ENCODE data around the gene MS4A1. TPM values are rescaled to one million over a fixed set of nuclear protein-coding genes. Genes with fewer than 3 reads are reported as not detected.

Gene MS4A1
- total RNA-seq, 1 experiment from 2014 or later: not detected

GRCh38 chr11:60515144-60515855, 59.7 kb downstream of the MS4A1 start, which contains the start of gene MS4A13:
Gene MS4A13, plus strand, starts transcription at chr11:60515392. Its CDS starts 2,692 bp downstream, at chr11:60518084.
- Histone ChIP-seq H3K4me3 (ENCODE audit: insufficient read depth, low read depth, low read length) (no peak within 1 kb of the TSS), H3K27me3 (ENCODE audit: control insufficient read depth, insufficient read depth, low read length) (no peaks in the 10 kb centered on the region), H3K36me3 (replicated peaks; ENCODE audit: control insufficient read depth, insufficient read depth, low read length) (no peaks in the 10 kb centered on the region)
- DNase-seq: no peak

Other genes starting within 250 kb of the MS4A1 start
- gene MS4A4E, start 212.7 kb upstream of the MS4A1 start, total RNA-seq (2014; rRNA removed; shearing (Covaris generic)): not detected in 2 replicates
- gene MS4A4A, start 175.2 kb upstream of the MS4A1 start, total RNA-seq (2014; rRNA removed; shearing (Covaris generic)): not detected in 2 replicates
- not detected in 2 replicates for gene MS4A6E, start 128.6 kb upstream of the MS4A1 start, total RNA-seq (2014; rRNA removed; shearing (Covaris generic))
- not detected in 2 replicates for gene MS4A7, start 77.3 kb upstream of the MS4A1 start, total RNA-seq (2014; rRNA removed; shearing (Covaris generic))
- gene MS4A14, start 59.4 kb upstream of the MS4A1 start, total RNA-seq (2014; rRNA removed; shearing (Covaris generic)): not detected in 2 replicates
- not detected in 2 replicates for gene MS4A5, start 26.3 kb upstream of the MS4A1 start, total RNA-seq (2014; rRNA removed; shearing (Covaris generic))
- gene MS4A12, start 36.9 kb downstream of the MS4A1 start, total RNA-seq (2014; rRNA removed; shearing (Covaris generic)): not detected in 2 replicates
- gene MS4A13, start 59.5 kb downstream of the MS4A1 start, total RNA-seq (2014; rRNA removed; shearing (Covaris generic)): not detected in 2 replicates
- gene MS4A8, start 243.8 kb downstream of the MS4A1 start, total RNA-seq (2014; rRNA removed; shearing (Covaris generic)): not detected in 2 replicates

Measured in H7 (cell line).